IPS-20b (cell line): ENCODE results near the gene NELFE.
A peak's percentile ranks its signal among the peaks of the same experiment; 100 is the strongest.

ENCODE experiments used
- H3K27ac ChIP-seq: one replicate; pipeline ENCODE4 v1.5.1; 2013; ENCODE audit warnings: low read length
- H3K27me3 ChIP-seq: 2 replicates; pipeline ENCODE4 v1.6.1; 2013; ENCODE audit warnings: mild to moderate bottlenecking, low read length, inconsistent platforms; ENCODE audit not compliant: insufficient read depth
- H3K36me3 ChIP-seq: 2 replicates; pipeline ENCODE4 v1.6.1; 2013; ENCODE audit warnings: low read depth, mild to moderate bottlenecking, inconsistent platforms, low read length, moderate library complexity; ENCODE audit not compliant: insufficient read depth
- H3K4me1 ChIP-seq: 2 replicates; pipeline ENCODE4 v1.6.1; 2013; ENCODE audit warnings: mild to moderate bottlenecking, control low read depth, inconsistent platforms, low read length, moderate library complexity; ENCODE audit not compliant: insufficient read depth
- H3K4me3 ChIP-seq: 2 replicates; pipeline ENCODE4 v1.5.1; 2013; ENCODE audit warnings: mild to moderate bottlenecking, low read length, inconsistent platforms
- H3K9ac ChIP-seq: 2 replicates; pipeline ENCODE4 v1.6.1; 2013; ENCODE audit warnings: low read depth, mild to moderate bottlenecking, inconsistent platforms, low read length, moderate library complexity
- H3K9me3 ChIP-seq: 2 replicates; pipeline ENCODE4 v1.6.1; 2013; ENCODE audit warnings: mild to moderate bottlenecking, low read depth, low read length, inconsistent platforms; ENCODE audit not compliant: insufficient read depth

Gene NELFE

DNA sequence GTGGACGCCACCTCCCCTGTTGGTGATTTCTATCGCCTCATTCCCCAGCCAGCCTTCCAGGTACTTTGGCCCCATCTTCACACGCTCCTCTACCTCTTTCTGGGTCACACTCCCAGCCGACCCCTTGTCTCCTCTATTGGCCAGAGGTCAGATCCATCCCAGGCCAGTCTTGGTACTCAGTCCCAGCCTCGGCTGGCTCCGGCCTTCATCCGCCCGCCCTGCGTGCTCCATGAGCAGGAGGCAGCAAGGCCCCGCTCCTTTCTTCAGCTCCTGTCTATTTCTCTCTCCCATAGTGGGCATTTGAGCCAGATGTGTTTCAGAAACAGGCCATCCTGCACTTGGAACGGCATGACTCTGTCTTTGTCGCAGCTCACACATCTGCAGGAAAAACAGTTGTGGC lies 2.8 kb upstream of the NELFE start:
- H3K27ac ChIP-seq, result no peak overlapping the region
- H3K27me3 ChIP-seq, result no peaks in the 10 kb centered on the region
- peaks cover 10% of the 10 kb centered on the region; the same call in 1 of the 2 replicates for H3K4me1 ChIP-seq
- H3K4me3 ChIP-seq, result no peak overlapping the region
- no peak overlapping the region for H3K9ac ChIP-seq
- H3K36me3 ChIP-seq, result peaks cover 72% of the 10 kb centered on the region
- H3K9me3 ChIP-seq, result no peaks in the 10 kb centered on the region

DNA sequence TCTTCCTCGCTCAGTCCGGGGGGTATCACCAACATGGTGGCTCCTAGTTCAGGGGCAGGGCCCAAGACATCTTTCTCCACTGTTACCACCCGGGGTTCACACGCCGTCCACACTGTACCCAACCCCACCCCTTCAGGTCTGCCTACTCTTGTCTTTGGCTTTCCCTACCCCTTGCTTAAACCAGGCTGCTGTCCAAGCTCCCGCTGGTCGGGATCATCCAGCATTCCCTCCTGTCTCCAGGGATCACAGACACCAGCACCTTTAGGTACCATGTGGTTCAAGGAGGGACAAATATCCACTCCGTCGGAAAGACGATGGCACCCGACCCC lies 395 bp downstream of the NELFE start:
- Histone ChIP-seq H3K27ac (no peak overlapping the region), H3K9me3 (no peaks in the 10 kb centered on the region), H3K9ac (peak overlapping the region; percentile 90), H3K4me3 (peak overlapping the region; percentile 90), H3K27me3 (no peaks in the 10 kb centered on the region), H3K4me1 (peaks cover 10% of the 10 kb centered on the region; the same call in 1 of the 2 replicates), H3K36me3 (peaks cover 71% of the 10 kb centered on the region)

DNA sequence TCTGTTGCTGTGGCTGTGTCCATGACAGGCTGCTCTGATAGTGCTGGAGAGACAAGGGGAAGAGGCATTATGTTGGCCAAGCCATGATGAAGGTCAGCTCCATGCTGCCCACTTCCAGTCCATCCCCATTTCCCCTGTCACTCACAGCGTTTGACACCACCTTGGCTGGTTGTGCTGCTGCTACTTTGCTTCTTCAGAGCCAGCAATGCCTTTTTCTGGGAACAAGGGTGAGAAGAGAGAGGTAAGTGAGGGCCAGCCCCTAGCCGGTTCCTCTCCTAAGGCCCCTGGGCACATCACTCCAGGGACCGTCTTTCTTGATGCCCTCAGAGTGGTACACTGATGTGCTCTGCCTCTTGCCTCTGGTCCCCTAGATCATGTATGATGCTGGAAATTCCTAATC lies 2.0 kb downstream of the NELFE start:
- H3K27me3 ChIP-seq, result no peaks in the 10 kb centered on the region
- H3K27ac ChIP-seq, result no peak overlapping the region
- H3K9ac ChIP-seq, result no peak overlapping the region
- no peaks in the 10 kb centered on the region for H3K9me3 ChIP-seq
- peaks cover 72% of the 10 kb centered on the region for H3K36me3 ChIP-seq
- no peak overlapping the region for H3K4me3 ChIP-seq
- H3K4me1 ChIP-seq, result peaks cover 10% of the 10 kb centered on the region; the same call in 1 of the 2 replicates

DNA sequence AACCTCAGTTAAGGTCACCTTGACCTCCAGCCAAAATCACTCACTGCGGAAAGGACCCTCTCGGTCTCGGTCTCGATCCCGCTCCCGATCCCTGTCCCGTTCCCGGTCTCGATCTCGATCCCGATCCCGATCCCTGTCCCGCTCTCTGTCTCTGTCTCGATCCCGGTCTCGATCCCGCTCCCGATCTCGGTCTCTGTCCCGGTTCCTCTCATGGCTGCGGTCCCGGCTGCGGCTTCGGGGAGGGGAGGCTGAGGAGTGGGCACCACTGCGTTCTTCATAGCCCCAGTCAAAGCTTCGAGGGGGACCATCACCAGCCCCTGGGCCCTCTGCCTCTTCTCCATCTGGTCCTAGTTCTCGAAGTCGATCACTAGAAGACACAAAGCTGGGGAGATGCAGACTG lies 4.3 kb downstream of the NELFE start:
- Histone ChIP-seq H3K4me3 (no peak overlapping the region), H3K9ac (no peak overlapping the region), H3K36me3 (peaks cover 66% of the 10 kb centered on the region), H3K27ac (no peak overlapping the region), H3K9me3 (no peaks in the 10 kb centered on the region), H3K4me1 (peaks cover 5% of the 10 kb centered on the region; the same call in 1 of the 2 replicates), H3K27me3 (no peaks in the 10 kb centered on the region)

DNA sequence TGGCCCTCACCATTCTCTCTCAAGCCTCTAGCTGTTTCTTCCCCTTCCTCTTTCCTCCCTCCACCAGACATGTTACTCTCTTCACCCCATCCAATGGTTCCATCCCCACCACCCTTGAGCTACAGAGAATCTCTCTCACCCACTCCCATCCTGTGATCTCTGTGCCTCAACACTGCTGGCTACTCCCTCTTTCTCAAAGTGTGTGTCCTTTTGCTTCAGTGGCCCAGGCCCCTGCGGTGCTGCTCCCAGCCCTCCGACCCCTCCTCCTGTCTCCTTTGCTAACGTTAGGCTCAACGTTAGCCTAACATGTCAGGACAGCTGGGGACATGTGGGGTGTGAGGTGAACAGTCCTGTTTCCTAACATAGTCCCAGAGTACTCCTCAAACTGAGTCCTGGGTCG lies 5.9 kb downstream of the NELFE start:
- peaks cover 5% of the 10 kb centered on the region; the same call in 1 of the 2 replicates for H3K27me3 ChIP-seq
- no peak overlapping the region for H3K9ac ChIP-seq
- no peaks in the 10 kb centered on the region for H3K9me3 ChIP-seq
- no peak overlapping the region for H3K4me3 ChIP-seq
- H3K27ac ChIP-seq, result no peak overlapping the region
- peaks cover 2% of the 10 kb centered on the region; the same call in 1 of the 2 replicates for H3K4me1 ChIP-seq
- peaks cover 66% of the 10 kb centered on the region for H3K36me3 ChIP-seq

DNA sequence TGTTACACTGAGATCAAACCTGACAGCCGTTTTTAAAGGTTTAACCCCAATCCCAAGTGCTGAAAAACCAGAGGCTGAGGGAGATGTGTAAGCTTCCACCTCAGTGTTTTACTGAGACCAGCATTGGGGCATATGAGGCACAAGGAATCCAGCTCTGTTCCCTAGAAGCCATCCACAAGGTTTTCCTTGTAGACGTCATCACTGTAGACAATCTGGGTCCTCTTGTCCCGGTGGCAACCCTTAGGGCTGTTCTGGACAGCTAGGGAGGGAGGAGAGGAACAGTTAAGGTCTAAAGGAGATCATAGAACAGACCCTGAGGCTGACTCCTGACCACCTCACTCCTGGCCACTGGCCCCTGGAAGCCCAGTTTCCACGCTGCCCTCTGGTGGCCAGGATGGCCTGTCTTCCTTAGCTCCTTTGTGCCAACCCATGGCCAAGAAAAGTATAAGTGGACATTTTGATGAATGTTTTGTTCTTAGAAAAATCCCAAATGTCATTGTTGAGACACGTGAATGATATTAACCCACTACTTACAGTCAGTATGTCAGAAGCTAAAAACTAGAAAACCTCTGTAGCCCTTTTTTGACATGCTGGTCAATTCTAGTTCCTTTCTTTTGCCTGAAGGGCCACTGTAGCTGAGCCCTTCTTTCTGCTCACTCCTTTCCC lies 6.5 kb downstream of the NELFE start:
- Histone ChIP-seq H3K36me3 (peaks cover 63% of the 10 kb centered on the region), H3K4me3 (no peak overlapping the region), H3K9ac (no peak overlapping the region), H3K27ac (no peak overlapping the region), H3K27me3 (peaks cover 11% of the 10 kb centered on the region; the same call in 1 of the 2 replicates), H3K4me1 (no peaks in the 10 kb centered on the region), H3K9me3 (no peaks in the 10 kb centered on the region)

DNA sequence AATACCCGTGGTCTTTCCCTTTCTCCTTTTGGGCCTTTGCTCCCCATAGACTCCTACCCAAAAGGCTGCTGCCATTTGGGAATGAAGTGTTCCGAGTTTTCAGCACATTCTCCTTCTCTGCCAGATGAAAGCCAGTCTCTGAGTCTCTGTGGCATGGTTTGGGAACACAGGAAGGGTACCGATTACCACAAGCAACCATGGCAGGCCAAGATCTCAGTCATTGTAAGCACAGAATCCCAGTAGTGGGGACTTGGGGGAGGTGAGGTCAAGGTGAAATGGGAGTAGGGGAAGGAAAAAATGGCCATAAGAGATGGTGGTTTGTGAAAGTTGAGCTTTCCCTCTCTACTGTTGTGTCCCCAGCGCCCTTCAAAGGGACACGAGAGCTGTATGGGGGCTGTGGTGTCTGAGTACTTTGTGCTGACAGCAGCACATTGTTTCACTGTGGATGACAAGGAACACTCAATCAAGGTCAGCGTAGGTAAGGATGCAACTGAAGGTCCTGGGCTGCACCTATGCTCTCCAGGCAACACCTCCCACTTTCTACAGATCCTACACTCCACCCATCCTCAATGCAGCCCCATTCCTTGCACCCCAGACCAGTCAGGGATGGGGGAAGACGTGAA lies 8.7 kb downstream of the NELFE start:
- no peak overlapping the region for H3K4me3 ChIP-seq
- H3K9ac ChIP-seq, result no peak overlapping the region
- no peak overlapping the region for H3K27ac ChIP-seq
- H3K27me3 ChIP-seq, result peaks cover 26% of the 10 kb centered on the region
- no peaks in the 10 kb centered on the region for H3K9me3 ChIP-seq
- no peaks in the 10 kb centered on the region for H3K4me1 ChIP-seq
- H3K36me3 ChIP-seq, result peaks cover 44% of the 10 kb centered on the region

DNA sequence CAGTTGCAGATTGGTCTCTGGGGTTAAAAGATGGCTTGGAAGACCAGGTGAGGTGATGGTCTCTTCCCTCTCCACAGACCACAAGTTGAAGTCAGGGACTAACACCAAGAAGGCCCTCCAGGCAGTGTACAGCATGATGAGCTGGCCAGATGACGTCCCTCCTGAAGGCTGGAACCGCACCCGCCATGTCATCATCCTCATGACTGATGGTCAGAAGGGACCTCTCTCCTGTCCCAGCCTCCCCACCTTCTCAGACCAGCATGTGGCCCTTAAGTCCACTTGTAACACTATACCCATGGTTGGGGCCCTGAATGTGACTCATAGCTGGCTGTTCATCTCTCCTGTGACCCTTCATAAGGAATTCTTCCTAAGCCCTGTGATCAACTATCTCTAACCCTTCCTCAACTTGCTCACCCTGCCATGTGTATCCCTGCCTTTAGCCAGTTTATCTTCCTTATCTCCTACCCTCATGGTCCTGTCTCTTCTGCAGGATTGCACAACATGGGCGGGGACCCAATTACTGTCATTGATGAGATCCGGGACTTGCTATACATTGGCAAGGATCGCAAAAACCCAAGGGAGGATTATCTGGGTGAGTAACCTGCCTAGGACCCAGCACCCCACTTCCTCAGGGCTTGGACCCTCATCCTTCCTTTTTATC lies 9.9 kb downstream of the NELFE start:
- H3K4me1 ChIP-seq, result no peaks in the 10 kb centered on the region
- H3K9me3 ChIP-seq, result no peaks in the 10 kb centered on the region
- peaks cover 32% of the 10 kb centered on the region for H3K36me3 ChIP-seq
- peaks cover 31% of the 10 kb centered on the region for H3K27me3 ChIP-seq
- H3K4me3 ChIP-seq, result no peak overlapping the region
- no peak overlapping the region for H3K9ac ChIP-seq
- no peak overlapping the region for H3K27ac ChIP-seq

DNA sequence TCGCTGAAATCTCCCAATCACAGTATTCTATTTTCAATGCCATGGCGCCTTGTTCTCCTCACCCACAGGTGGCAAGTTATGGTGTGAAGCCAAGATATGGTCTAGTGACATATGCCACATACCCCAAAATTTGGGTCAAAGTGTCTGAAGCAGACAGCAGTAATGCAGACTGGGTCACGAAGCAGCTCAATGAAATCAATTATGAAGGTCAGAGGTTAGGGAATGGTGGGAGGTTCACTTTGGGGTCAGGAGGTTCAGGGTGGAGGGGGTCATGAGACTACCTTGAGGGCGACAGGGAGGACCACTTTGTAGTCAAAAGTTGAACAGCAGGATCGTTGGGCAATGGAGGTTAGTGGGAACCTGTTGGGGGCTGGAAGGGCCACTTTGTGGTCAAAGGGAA lies 10.5 kb downstream of the NELFE start:
- H3K9ac ChIP-seq, result no peak overlapping the region
- H3K4me1 ChIP-seq, result no peaks in the 10 kb centered on the region
- H3K36me3 ChIP-seq, result peaks cover 26% of the 10 kb centered on the region
- H3K4me3 ChIP-seq, result no peak overlapping the region
- no peaks in the 10 kb centered on the region for H3K9me3 ChIP-seq
- peaks cover 32% of the 10 kb centered on the region for H3K27me3 ChIP-seq
- H3K27ac ChIP-seq, result no peak overlapping the region

DNA sequence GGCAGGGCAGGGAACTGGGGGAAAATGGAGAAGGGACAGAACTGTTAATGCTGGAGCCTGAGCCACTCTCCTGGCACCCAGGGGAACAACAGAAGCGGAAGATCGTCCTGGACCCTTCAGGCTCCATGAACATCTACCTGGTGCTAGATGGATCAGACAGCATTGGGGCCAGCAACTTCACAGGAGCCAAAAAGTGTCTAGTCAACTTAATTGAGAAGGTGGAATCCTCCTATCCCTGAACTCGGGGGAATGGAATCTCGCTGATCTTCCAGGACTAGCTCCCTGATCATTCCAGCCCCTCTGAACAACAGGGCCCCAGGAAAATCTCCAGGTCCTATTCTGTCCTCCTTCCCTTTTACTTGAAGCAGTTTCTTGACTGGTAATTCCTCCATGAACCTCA lies 10.9 kb downstream of the NELFE start:
- Histone ChIP-seq H3K36me3 (peaks cover 22% of the 10 kb centered on the region), H3K9me3 (no peaks in the 10 kb centered on the region), H3K9ac (no peak overlapping the region), H3K27ac (no peak overlapping the region), H3K4me1 (no peaks in the 10 kb centered on the region), H3K27me3 (peaks cover 37% of the 10 kb centered on the region), H3K4me3 (no peak overlapping the region)

DNA sequence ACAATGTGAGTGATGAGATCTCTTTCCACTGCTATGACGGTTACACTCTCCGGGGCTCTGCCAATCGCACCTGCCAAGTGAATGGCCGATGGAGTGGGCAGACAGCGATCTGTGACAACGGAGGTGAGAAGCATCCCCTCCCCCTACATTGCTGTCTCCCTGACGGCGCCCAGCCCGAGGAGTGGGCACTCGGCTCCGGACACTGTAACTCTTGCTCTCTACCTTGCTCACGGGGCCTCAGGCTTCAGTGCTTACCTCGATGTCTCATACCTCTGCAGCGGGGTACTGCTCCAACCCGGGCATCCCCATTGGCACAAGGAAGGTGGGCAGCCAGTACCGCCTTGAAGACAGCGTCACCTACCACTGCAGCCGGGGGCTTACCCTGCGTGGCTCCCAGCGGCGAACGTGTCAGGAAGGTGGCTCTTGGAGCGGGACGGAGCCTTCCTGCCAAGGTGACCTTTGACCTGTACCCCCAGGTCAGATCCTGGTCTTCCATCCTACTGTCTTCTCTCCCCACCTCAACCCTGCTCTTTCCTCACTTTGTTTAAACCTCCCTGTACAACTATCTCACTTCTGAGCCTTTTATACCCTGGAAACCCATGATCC lies 11.6 kb downstream of the NELFE start:
- peaks cover 42% of the 10 kb centered on the region for H3K27me3 ChIP-seq
- no peak overlapping the region for H3K27ac ChIP-seq
- peaks cover 15% of the 10 kb centered on the region for H3K36me3 ChIP-seq
- no peak overlapping the region for H3K4me3 ChIP-seq
- H3K9me3 ChIP-seq, result no peaks in the 10 kb centered on the region
- H3K4me1 ChIP-seq, result no peaks in the 10 kb centered on the region
- H3K9ac ChIP-seq, result no peak overlapping the region
